ENCODE data around the gene CORIN. TPM values are rescaled to one million over a fixed set of nuclear protein-coding genes. Genes with fewer than 3 reads are reported as not detected.

CORIN gene
- polyA plus RNA-seq, 1 donor (not counting 4 experiments of a cell fraction or from before 2014, with no cell fraction given) = 0.14 TPM

DNA sequence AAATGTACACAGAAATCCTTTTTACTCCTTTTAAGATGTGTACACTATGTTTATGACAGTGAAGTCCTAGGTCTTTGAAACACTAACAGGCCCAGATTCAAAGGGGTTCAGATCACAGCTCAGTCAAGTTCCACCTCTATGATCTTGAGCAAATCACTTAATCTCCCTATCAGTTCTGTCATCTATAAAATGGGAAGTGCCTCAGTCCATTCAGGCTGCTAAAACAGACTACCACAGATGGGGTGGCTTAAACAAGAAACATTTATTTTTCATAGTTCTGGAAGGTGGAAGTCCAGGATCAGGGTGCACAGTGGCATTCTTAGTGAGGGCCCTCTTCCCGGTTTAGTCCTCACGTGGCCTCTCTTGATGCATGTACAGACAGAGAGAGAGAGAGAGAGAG lies 117.1 kb downstream of the CORIN start:
- Histone ChIP-seq H3K27ac (ENCODE audit: control insufficient read depth, insufficient read depth, low read length) (no peak overlapping the region), H3K4me1 (ENCODE audit: control insufficient read depth, extremely low read depth, insufficient read depth, low read length) (no peaks in the 10 kb centered on the region), H4K20me1 (ENCODE audit: control insufficient read depth, extremely low read depth, insufficient read depth, low read length) (no peaks in the 10 kb centered on the region), H2AFZ (ENCODE audit: control insufficient read depth, low read length) (no peak overlapping the region), H3K27me3 (ENCODE audit: control insufficient read depth, extremely low read depth, insufficient read depth, low read length) (no peaks in the 10 kb centered on the region), H3K9me1 (ENCODE audit: control insufficient read depth, extremely low read depth, insufficient read depth, low read length) (no peaks in the 10 kb centered on the region), H3K79me2 (ENCODE audit: control insufficient read depth, insufficient read depth, low read length) (no peaks in the 10 kb centered on the region), H3K9ac (ENCODE audit: control insufficient read depth, extremely low read depth, insufficient read depth, low read length) (no peak overlapping the region), H3K36me3 (ENCODE audit: control insufficient read depth in 2 of 2, extremely low read depth in 1 of 2, insufficient read depth in 2 of 2, low read length in 2 of 2) (no peaks in the 10 kb centered on the region), H3K4me3 (ENCODE audit: control insufficient read depth in 2 of 3, extremely low read depth in 1 of 3, insufficient read depth in 2 of 3, low read depth in 1 of 3, low read length in 3 of 3) (no peak overlapping the region), H3K4me2 (ENCODE audit: control insufficient read depth, extremely low read depth, insufficient read depth, low read depth, low read length) (no peak overlapping the region), H3K9me3 (ENCODE audit: control insufficient read depth, low read depth, low read length) (no peaks in the 10 kb centered on the region)
- DNase-seq (ENCODE audit: low read depth, low spot score) (no peak), FAIRE-seq (no peak)
- TF ChIP-seq, protein P1, sequence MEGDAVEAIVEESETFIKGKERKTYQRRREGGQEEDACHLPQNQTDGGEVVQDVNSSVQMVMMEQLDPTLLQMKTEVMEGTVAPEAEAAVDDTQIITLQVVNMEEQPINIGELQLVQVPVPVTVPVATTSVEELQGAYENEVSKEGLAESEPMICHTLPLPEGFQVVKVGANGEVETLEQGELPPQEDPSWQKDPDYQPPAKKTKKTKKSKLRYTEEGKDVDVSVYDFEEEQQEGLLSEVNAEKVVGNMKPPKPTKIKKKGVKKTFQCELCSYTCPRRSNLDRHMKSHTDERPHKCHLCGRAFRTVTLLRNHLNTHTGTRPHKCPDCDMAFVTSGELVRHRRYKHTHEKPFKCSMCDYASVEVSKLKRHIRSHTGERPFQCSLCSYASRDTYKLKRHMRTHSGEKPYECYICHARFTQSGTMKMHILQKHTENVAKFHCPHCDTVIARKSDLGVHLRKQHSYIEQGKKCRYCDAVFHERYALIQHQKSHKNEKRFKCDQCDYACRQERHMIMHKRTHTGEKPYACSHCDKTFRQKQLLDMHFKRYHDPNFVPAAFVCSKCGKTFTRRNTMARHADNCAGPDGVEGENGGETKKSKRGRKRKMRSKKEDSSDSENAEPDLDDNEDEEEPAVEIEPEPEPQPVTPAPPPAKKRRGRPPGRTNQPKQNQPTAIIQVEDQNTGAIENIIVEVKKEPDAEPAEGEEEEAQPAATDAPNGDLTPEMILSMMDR (optimal IDR thresholded peaks at IDR 0.05 in 1 of 3, IDR thresholded peaks at IDR 0.05 in 1 of 3, conservative IDR thresholded peaks at IDR 0.05 in 1 of 3; ENCODE audit: extremely low read depth in 1 of 3, insufficient read depth in 2 of 3, low read length in 3 of 3) = no peak
- no peak for TF ChIP-seq EZH2 (IDR thresholded peaks at IDR 0.05; ENCODE audit: low read length)
- dilution Hi-C loops (cut with MboI; ENCODE audit: extremely low pct_ligation_motif_present, low sequenced_read_pairs) = no loop called here

DNA sequence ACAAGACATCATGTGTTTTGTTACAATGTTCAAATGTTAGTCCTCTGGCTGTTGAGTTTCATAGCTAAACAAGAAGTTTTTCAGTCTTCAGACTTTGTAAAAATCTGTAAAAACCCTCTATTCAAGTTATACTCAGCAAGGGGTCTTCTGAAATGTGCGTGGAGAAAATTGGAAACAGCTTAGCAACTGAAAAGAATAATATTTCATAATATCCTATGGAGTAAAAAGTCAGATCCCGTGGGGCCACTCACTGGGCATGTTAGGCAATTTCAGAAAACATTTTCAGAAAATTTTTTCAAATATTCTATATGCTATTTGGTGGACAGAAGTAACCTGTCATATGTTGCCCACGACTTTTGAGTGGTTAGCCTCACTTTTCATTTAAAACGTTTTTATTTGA lies 118.3 kb downstream of the CORIN start:
- no peak for TF ChIP-seq EZH2 (IDR thresholded peaks at IDR 0.05; ENCODE audit: low read length)
- TF ChIP-seq, protein P1 (optimal IDR thresholded peaks at IDR 0.05 in 1 of 3, IDR thresholded peaks at IDR 0.05 in 1 of 3, conservative IDR thresholded peaks at IDR 0.05 in 1 of 3; ENCODE audit: extremely low read depth in 1 of 3, insufficient read depth in 2 of 3, low read length in 3 of 3) = no peak
- Histone ChIP-seq H3K36me3 (ENCODE audit: control insufficient read depth in 2 of 2, extremely low read depth in 1 of 2, insufficient read depth in 2 of 2, low read length in 2 of 2) (no peaks in the 10 kb centered on the region), H3K9me3 (ENCODE audit: control insufficient read depth, low read depth, low read length) (no peaks in the 10 kb centered on the region), H3K4me2 (ENCODE audit: control insufficient read depth, extremely low read depth, insufficient read depth, low read depth, low read length) (no peak overlapping the region), H3K9ac (ENCODE audit: control insufficient read depth, extremely low read depth, insufficient read depth, low read length) (no peak overlapping the region), H3K27me3 (ENCODE audit: control insufficient read depth, extremely low read depth, insufficient read depth, low read length) (peaks cover under 1% of the 10 kb centered on the region), H3K9me1 (ENCODE audit: control insufficient read depth, extremely low read depth, insufficient read depth, low read length) (no peaks in the 10 kb centered on the region), H3K4me3 (ENCODE audit: control insufficient read depth in 2 of 3, extremely low read depth in 1 of 3, insufficient read depth in 2 of 3, low read depth in 1 of 3, low read length in 3 of 3) (no peak overlapping the region), H4K20me1 (ENCODE audit: control insufficient read depth, extremely low read depth, insufficient read depth, low read length) (no peaks in the 10 kb centered on the region), H3K4me1 (ENCODE audit: control insufficient read depth, extremely low read depth, insufficient read depth, low read length) (no peaks in the 10 kb centered on the region), H2AFZ (ENCODE audit: control insufficient read depth, low read length) (no peak overlapping the region), H3K79me2 (ENCODE audit: control insufficient read depth, insufficient read depth, low read length) (no peaks in the 10 kb centered on the region), H3K27ac (ENCODE audit: control insufficient read depth, insufficient read depth, low read length) (no peak overlapping the region)
- DNase-seq (ENCODE audit: low read depth, low spot score) (no peak), FAIRE-seq (no peak)
- dilution Hi-C loops (cut with MboI; ENCODE audit: extremely low pct_ligation_motif_present, low sequenced_read_pairs) = no loop called here

Measured in keratinocyte (primary cell).